K562 (cell line): ENCODE results near the gene NUP205. TPM values are rescaled to one million over a fixed set of nuclear protein-coding genes. Genes with fewer than 3 reads are reported as not detected.

ENCODE experiments used
- ARNT ChIP-seq, 2 experiments: fragments of 450-650 bp; IDR thresholded peaks; 2 replicates each; pipeline ENCODE4 v1.6.1; 2016; ENCODE audit warnings: mild to moderate bottlenecking in 1 of 2
- CREB3L1 ChIP-seq: fragments of 450-650 bp; IDR thresholded peaks from 2 replicates; pipeline ENCODE4 v1.6.1; 2014; ENCODE audit warnings: low read depth, mild to moderate bottlenecking, moderate library complexity, borderline replicate concordance
- DDX20 ChIP-seq: fragments of 450-650 bp; IDR thresholded peaks from 2 replicates; pipeline ENCODE4 v1.6.1; 2016; ENCODE audit warnings: missing genetic modification characterization, low read depth, mild to moderate bottlenecking, missing compliant biosample characterization, moderate library complexity
- FOXK2 ChIP-seq, 2 experiments: fragments of 450-650 bp; IDR thresholded peaks in 1 of 2; conservative IDR thresholded peaks in 1 of 2; 2 replicates each; pipeline ENCODE4 v1.6.1; 2016; ENCODE audit warnings: low read depth in 2 of 2, mild to moderate bottlenecking in 1 of 2
- GMEB1 ChIP-seq: fragments of 250-450 bp; sonication (Bioruptor Pico); IDR thresholded peaks from 2 replicates; pipeline ENCODE4 v1.4.0; 2020; ENCODE audit warnings: mild to moderate bottlenecking
- NRF1 ChIP-seq, 2 experiments: fragments of 450-650 bp; IDR thresholded peaks in 1 of 2; conservative IDR thresholded peaks in 1 of 2; 2 replicates each; pipeline ENCODE4 v1.6.1; 2014; ENCODE audit warnings: mild to moderate bottlenecking in 2 of 2
- PHB ChIP-seq: fragments of 250-450 bp; sonication (Bioruptor Pico); IDR thresholded peaks from 2 replicates; pipeline ENCODE4 v1.5.0; 2021
- POLR2B ChIP-seq: fragments of 450-650 bp; IDR thresholded peaks from 2 replicates; pipeline ENCODE4 v1.6.1; 2018; ENCODE audit warnings: low read depth; ENCODE audit not compliant: partially characterized antibody
- RBFOX2 ChIP-seq: fragments of 200-400 bp; formaldehyde crosslinking; IDR thresholded peaks from 2 replicates; pipeline ENCODE4 v1.6.1; 2017; ENCODE audit warnings: low read depth, mild to moderate bottlenecking, low read length, moderate library complexity
- RFX5 ChIP-seq: IDR thresholded peaks from 2 replicates; pipeline ENCODE4 v1.6.1; 2011; ENCODE audit warnings: low read depth, mild to moderate bottlenecking, improper control_type of control experiment, low read length
- TARDBP ChIP-seq: fragments of 450-650 bp; IDR thresholded peaks from 2 replicates; pipeline ENCODE4 v1.6.1; 2016
- TBL1XR1 ChIP-seq, 2 experiments: IDR thresholded peaks; 2 replicates each; pipeline ENCODE4 v1.6.1; 2012; ENCODE audit warnings: improper control_type of control experiment in 2 of 2, low read length in 2 of 2, mild to moderate bottlenecking in 1 of 2
- THAP12 ChIP-seq: fragments of 250-450 bp; sonication (Bioruptor Pico); IDR thresholded peaks from 2 replicates; pipeline ENCODE4 v1.9.0; 2021; ENCODE audit warnings: mild to moderate bottlenecking, inconsistent platforms
- ZKSCAN1 ChIP-seq: fragments of 150-350 bp; IDR thresholded peaks from 2 replicates; pipeline ENCODE4 v1.6.1; 2016; ENCODE audit warnings: low read depth, low read length
- ZNF212 ChIP-seq: fragments of 450-650 bp; formaldehyde crosslinking; IDR thresholded peaks from 2 replicates; pipeline ENCODE4 v1.4.0; 2020; ENCODE audit warnings: mild to moderate bottlenecking
- ZNF431 ChIP-seq: sonication (generic); formaldehyde crosslinking; IDR thresholded peaks from 2 replicates; pipeline ENCODE4 v1.8.0; 2022; ENCODE audit warnings: mild to moderate bottlenecking, missing genetic modification reagents
- ZNF586 ChIP-seq: fragments of 450-650 bp; formaldehyde crosslinking; conservative IDR thresholded peaks from 2 replicates; pipeline ENCODE4 v1.4.0; 2020; ENCODE audit warnings: mild to moderate bottlenecking, moderate library complexity
- ZNF780A ChIP-seq: fragments of 250-450 bp; sonication (Bioruptor Pico); IDR thresholded peaks from 2 replicates; pipeline ENCODE4 v1.5.0; 2021; ENCODE audit warnings: mild to moderate bottlenecking
- polyA plus RNA-seq, 8 experiments: library from polyadenylated mRNA; depleted of rRNA in 4 of 8; stranded (reverse) in 5 of 8; unstranded in 3 of 8; fragments of >200 nt; fragmentation: Nextera tagmentation in 2 of 8; fragmentation: Illumina TruSeq in 1 of 8; extraction: Ambion mirVana in 2 of 8; extraction: Trizol in 1 of 8; gene quantifications; 2 replicates each; pipeline versions ENCODE4 v1.2.1 to v1.2.3, GENCODE V29; 2011 to 2014; ENCODE audit warnings: inconsistent platforms in 1 of 8, missing spikeins in 1 of 8
- total RNA-seq, 7 experiments: library from RNA; depleted of rRNA in 6 of 7; stranded (reverse); fragments of >200 nt in 6 of 7; fragmentation: Illumina TruSeq in 2 of 7; extraction: Trizol in 2 of 7; gene quantifications; 2 replicates each; pipeline versions ENCODE4 v1.2.1 to v1.2.3, GENCODE V29; 2011 to 2021; ENCODE audit warnings: low replicate concordance in 1 of 7
- TF ChIP-seq, protein P1 (sequence below): fragments of 450-650 bp; formaldehyde crosslinking; IDR thresholded peaks from 2 replicates; pipeline ENCODE4 v1.4.0; 2020; ENCODE audit warnings: mild to moderate bottlenecking, moderate library complexity

NUP205 gene
- total and polyA plus RNA-seq, 9 of the 15 experiments (the other 6 are each of a cell fraction or from before 2014, with no cell fraction given) = 101 to 282 (median 193) TPM

GRCh38 chr7:135557455-135558336 lies at the start of gene NUP205 (continued):
- TF ChIP-seq THAP12 (CRISPR knock-in tag) (peak; percentile 79), ZNF431 (CRISPR knock-in tag) (peak; percentile 82), RFX5 (no peak), ZNF586 (CRISPR knock-in tag) (no peak), GMEB1 (CRISPR knock-in tag) (peak; percentile 66), POLR2B (peak; percentile 98), PHB (CRISPR knock-in tag) (0 out of 2 replicates have a peak, but pooled peaks have one; percentile 90), DDX20 (tag) (0 out of 2 replicates have a peak, but pooled peaks have one; percentile 61), ZNF212 (CRISPR knock-in tag) (no peak), RBFOX2 (peak; percentile 95), TBL1XR1 (IDR thresholded peaks at IDR 0.05; ENCODE audit: low read length in 2 of 2) (peak; percentile 21 to 68; a peak in 3 of 4 replicates), FOXK2 (conservative IDR thresholded peaks at IDR 0.05 in 1 of 2, IDR thresholded peaks at IDR 0.05 in 1 of 2; ENCODE audit: low read depth in 2 of 2) (peak in 1 of 2 experiments; percentile 51; a peak in 1 of 4 replicates), NRF1 (conservative IDR thresholded peaks at IDR 0.05 in 1 of 2, IDR thresholded peaks at IDR 0.05 in 1 of 2) (peak; percentile 4 to 30), ARNT (IDR thresholded peaks at IDR 0.05) (peak in 1 of 2 experiments; percentile 37; a peak in 1 of 4 replicates), ZKSCAN1 (peak; percentile 65), CREB3L1 (peak; percentile 93), ZNF780A (no peak), TARDBP (no peak)
- TF ChIP-seq, protein P1, sequence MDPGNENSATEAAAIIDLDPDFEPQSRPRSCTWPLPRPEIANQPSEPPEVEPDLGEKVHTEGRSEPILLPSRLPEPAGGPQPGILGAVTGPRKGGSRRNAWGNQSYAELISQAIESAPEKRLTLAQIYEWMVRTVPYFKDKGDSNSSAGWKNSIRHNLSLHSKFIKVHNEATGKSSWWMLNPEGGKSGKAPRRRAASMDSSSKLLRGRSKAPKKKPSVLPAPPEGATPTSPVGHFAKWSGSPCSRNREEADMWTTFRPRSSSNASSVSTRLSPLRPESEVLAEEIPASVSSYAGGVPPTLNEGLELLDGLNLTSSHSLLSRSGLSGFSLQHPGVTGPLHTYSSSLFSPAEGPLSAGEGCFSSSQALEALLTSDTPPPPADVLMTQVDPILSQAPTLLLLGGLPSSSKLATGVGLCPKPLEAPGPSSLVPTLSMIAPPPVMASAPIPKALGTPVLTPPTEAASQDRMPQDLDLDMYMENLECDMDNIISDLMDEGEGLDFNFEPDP = peak; percentile 37; the same call in 1 of the 2 replicates
